Activated CD4-positive, alpha-beta T cell treated with anti-CD3 and anti-CD28 coated beads, Interleukin-10, Interleukin-2, amounts not matched to agents 100 ng/mL and 50 ng/mL, durations not matched to agents 16 hours and 8 hours (primary cell): ENCODE results near the gene MVB12B.
A peak's percentile ranks its signal among the peaks of the same experiment; 100 is the strongest.

Source experiments
- DNase-seq: peaks from one replicate; pipeline ENCODE4 v3.0.0-alpha.2; 2020

The MVB12B gene

DNA sequence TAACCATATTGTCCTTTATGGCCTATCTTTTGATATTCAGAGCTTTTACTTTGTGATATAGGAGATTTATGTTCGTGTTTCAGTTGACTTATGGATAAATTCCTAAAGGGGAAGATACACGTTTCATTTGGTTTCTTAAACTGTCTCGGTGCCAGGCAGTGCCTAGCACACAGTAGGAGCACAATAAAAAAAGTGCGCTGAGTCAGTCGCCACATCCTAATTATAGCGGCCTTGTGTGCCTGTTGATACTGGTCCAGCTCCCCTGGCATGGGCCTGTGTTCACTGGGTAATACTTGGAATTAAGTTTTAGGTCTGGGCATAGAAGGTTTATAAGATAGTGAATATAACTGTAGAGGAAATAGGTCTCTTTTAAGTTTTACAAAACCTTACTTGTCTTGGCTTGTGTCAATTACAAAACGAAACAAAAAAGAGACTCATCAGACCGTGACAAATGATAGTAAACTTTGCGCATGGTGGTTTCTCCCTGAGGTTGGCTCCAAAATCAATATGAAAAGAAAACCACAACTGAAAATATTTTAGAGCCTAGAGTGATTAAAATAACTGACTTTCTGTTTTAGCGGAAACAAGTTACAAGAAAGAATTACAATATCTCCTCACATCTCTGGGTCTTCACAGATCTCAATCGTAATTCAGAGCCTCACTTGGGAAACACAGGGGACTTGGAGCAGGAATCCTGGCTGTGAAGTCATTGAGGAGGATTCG is 84.8 kb downstream of the MVB12B start:
- peak; percentile 79 for DNase-seq

- DNase-seq, result no peak
These were observed 85.3 kb downstream of the MVB12B start for GRCh38 chr9:126411948-126412284.

DNA sequence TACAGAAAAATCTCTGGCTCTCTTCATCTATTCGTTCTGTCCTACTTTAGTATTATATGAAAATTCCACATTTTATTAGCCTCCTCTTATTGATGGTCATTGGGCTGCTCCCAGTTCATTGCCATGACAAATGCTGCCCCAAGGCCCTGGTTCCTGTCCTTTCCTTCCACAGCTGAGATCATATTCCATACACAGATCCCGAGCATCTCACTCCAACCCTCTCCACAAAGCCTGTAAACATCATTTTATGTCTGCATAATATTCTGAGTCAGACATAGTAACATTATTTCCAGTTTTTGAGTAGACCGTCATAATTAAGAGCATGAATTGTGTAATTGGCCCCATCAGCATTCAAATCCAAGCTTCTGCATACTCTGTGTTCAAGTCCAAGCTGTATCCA is 86.3 kb downstream of the MVB12B start:
- DNase-seq, result no peak

- DNase-seq, result no peak
These were observed 86.9 kb downstream of the MVB12B start for GRCh38 chr9:126413391-126414068.

GRCh38 chr9:126415741-126416370 is 89.2 kb downstream of the MVB12B start:
- no peak for DNase-seq

- DNase-seq, result no peak
These were observed 90.4 kb downstream of the MVB12B start for GRCh38 chr9:126417043-126417442.

- no peak for DNase-seq
These were observed 91.1 kb downstream of the MVB12B start for GRCh38 chr9:126417684-126418083.

DNA sequence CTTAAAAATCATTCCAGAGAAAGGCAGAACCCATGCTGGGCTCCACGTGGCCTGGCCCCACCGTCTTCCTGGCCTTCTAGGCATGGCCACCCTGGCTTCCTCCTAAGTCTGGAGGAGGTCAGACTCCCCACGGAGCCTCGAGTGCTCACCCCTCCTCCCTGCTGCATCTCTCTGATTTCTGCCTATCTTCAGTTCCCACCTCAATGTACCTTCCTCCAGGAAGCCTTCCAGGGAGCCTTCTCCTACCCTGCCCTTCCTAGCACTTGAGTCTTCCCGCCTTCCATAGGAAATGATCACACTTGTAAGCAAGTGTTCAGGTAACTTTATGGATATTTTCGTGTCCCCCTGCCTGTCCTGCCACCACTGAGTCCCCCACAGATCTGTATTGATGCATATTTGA is 92.0 kb downstream of the MVB12B start:
- no peak for DNase-seq

DNA sequence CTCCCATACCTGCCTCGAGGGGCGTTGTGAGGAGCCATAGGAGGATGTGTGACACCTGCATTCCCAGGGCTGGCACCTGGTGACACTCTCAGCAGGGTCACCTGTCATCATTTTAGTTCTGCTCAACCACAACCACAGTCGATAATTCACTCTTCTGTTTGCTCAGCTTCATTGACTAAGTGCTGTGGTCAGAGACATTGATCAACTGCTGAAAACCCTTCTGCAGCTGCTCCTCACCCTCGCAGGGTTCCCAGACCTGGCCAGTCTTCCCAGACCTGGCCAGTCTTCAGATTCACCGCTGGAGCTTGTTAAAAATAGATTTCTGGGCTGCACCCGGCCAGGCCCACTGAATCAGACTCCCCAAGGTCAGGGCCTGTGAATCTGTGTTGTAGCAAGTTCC is 92.8 kb downstream of the MVB12B start:
- no peak for DNase-seq

- no peak for DNase-seq
These were observed 93.5 kb downstream of the MVB12B start for GRCh38 chr9:126420135-126420534.

DNA sequence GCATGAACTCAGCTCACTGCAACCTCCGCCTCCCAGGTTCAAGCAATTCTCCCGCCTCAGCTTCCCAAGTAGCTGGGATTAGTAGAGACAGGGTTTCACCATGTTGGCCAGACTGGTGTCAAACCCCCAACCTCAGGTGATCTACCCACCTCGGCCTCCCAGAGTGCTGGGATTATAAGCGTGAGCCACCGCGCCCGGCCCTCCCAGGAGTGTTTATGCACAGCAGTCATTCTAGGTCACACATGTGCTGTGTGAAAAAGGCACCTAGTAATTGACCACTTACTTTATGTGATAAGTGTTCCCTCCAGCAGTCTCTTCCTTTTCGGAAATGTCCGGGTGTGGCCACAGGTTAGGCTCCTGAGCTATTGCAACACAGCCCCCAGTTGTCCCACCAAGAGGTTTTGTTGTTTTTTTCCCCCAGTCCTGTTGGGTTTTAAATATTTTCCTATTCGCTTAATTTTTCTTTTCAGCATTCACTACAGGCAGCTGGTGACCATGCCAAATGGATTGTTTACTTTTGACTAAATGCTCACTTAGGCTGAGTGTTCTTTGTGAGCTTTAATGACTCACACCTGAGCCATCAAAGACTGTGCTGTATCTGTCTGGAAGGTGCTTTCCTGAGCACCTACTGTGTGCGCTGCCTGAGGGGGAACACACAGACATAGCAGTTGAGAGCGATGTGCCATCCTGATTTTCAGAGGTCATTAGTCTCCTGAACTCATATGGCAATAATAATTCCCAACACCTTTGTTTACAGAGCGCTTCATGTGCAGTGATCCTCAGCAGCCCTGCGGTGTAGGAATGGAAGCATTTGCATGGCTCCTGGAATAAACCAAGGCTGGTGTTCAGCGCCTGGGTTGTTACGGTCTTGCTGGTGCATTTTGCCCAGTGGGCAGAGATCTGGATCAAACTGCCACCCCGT is 94.3 kb downstream of the MVB12B start:
- DNase-seq, result no peak

- no peak for DNase-seq
These were observed 95.2 kb downstream of the MVB12B start for GRCh38 chr9:126421567-126422428.

DNA sequence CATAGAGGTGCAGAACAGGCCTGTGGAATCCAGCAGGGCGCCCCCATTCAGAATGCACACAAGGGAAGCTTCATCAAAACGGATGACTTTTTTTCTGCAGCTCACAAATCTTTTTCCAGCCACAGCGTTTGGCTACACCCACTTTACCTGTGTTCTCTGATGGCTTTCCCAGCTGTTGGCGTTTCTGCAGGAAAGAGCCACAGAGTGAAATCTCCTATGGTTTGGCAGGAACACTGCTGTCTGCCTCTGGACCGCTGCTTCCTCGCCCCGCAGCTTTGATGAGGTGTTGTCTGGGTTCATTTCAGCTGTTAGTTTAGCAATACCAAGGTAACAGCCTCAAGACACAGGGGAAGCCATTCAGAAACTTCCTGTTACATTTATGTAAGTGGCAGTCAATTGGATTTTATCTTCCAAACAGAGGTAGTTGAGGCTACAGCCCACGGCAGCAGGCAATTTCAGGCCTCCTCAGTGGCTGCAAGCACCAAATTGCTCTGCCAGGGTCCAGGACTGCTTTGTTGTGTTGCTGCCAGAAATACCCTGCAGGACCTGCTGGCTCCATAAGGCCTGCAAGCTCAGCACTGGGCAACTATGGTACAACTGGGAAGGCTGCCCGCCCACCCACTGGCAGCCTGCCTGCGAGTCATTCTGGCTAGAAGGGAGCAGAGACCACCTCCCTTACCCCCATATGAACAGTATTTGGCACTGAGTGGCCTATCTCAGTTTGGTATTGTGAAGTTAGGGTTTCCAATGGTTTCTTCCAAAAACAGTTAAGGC is 96.7 kb downstream of the MVB12B start:
- DNase-seq, result no peak

GRCh38 chr9:126423916-126424185 is 97.2 kb downstream of the MVB12B start:
- no peak for DNase-seq

DNA sequence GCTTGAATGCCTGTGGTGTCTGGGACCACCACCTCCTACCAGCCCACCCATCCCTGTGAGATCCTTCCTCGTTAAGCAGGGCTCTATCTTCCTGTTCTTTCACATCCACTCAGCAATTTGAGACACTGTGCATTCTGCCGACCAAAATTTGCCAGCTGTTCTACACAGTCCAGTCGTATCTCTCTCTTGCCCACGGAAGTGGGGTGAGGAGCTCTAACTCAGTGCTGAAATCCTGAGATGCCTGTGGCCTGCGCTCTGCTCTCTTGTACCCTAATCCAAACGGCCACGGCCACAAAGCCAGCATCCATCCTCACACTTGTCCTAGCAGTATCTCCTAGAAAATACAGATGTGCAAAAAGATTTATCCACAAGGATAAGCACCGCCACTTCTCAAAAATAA is 97.9 kb downstream of the MVB12B start:
- DNase-seq, result no peak

- DNase-seq, result no peak
These were observed 102.0 kb downstream of the MVB12B start for GRCh38 chr9:126428534-126429175.

DNA sequence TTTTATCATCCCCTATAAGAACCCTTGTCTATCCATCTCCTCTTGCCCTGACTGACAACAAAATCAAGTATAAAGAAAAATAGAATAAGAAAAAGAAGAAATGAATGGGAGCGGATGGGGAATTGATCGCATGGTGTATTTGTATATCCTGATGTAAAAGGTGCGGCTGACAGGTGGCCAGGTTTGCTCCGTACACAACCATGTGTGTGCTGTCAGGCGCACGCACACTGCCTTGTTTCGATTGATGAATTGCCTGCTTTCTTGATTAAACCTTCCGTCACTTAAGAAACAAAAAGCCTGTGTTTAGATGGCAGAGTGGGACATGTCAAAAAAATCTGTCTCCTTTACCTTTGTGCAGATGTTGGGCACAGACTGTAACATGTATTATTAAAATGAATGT is 102.6 kb downstream of the MVB12B start:
- no peak for DNase-seq

DNA sequence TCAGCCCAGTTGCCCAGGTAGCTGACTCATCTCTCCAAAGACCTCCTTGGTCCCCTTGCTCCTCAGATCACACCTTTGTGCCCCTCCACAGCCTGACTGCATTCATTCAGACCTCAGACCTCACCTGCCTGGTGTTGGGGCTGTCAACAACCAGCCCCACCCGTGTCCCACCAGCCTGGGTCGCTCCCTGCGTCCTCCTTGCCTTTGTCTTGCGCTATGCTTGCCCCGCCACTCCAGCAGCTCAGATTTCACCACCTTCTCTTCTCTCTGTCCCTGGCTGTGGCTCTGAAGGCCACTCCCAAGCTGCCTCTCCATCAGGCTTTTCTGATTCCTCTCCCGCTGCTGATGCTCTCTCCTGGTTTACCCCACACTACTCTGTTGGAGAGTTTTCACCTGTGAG is 103.5 kb downstream of the MVB12B start:
- DNase-seq, result no peak

GRCh38 chr9:126431077-126431742 is 104.6 kb downstream of the MVB12B start:
- DNase-seq, result no peak

DNA sequence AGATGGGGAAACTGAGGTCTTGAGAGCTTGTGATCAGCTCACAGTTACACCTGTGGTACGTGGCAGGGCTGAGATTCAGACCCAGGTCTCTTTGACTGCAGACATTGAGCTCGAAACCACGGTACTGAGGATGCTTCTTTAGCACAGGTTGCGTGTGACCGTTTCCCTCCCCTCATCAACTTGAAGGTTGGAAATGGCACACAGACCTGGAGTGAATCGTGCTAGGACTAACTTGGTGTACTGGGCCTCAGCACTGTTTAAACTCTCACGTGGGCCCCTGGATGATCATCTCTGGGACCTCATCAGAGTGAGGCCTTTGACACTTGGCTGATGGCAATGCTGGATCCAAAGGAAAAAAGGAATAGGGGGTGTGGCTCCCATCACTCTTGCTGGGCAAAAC is 106.0 kb downstream of the MVB12B start:
- DNase-seq, result no peak

DNA sequence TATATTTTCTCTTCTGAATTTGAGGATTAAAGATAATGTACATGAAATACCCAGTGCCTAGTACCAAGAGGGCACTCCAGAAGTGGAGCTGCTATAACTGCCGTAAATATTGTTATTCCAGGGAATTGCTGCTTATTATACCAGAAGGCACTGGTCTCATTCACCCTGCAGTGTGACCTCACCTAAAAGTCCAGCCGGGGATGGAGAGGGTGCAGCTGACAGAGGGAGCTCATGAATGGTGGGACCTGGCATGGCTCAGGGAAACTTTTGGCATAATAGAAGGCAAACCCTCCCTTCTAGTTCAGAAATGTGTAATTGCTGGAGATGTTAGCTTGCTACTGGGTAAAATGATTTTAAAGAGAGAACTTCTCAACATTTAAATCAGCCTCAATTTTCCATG is 108.5 kb downstream of the MVB12B start:
- DNase-seq, result no peak
